Fibroblast of mammary gland (primary cell): ENCODE results near the gene FLCN.
"Not testable (repeated sequence)": the region's sequence is repeated elsewhere in the genome, so short reads cannot be mapped to it uniquely, and the experiment has no call there.

Experiments used
- DNase-seq: peaks from one replicate; pipeline ENCODE4 v3.0.0-alpha.2; 2010; ENCODE audit warnings: low read depth
- H3K4me3 ChIP-seq: 2 replicates; pipeline ENCODE4 v1.5.1; 2011; ENCODE audit warnings: low read depth, mild to moderate bottlenecking, low read length, moderate library complexity; ENCODE audit not compliant: control insufficient read depth
- TF ChIP-seq, protein P1 (sequence below): conservative IDR thresholded peaks from 2 replicates; pipeline ENCODE4 v1.5.1; 2011; ENCODE audit warnings: low read depth, low read length, inconsistent platforms; ENCODE audit not compliant: control insufficient read depth, insufficient read depth

Gene FLCN

DNA sequence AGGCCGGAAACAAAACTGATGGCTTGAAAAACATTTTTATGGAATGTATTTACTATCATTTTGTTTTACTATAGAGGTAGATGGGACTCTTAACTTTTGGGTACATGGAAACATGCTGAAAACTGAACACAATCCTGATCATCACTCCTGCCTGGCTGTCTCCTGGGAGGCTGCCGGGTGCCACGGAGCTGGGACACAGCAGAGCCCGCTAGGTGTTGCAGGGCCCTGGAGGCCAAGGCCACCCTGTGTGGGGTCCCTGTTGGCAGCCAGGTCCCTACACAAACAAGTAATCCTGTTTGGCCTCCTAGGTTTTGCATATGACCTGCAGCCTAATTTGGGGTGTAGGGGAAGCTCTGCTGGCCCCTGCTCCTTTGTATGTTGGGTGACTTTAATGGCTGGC is 48.4 kb downstream of the FLCN start:
- TF ChIP-seq, protein P1, sequence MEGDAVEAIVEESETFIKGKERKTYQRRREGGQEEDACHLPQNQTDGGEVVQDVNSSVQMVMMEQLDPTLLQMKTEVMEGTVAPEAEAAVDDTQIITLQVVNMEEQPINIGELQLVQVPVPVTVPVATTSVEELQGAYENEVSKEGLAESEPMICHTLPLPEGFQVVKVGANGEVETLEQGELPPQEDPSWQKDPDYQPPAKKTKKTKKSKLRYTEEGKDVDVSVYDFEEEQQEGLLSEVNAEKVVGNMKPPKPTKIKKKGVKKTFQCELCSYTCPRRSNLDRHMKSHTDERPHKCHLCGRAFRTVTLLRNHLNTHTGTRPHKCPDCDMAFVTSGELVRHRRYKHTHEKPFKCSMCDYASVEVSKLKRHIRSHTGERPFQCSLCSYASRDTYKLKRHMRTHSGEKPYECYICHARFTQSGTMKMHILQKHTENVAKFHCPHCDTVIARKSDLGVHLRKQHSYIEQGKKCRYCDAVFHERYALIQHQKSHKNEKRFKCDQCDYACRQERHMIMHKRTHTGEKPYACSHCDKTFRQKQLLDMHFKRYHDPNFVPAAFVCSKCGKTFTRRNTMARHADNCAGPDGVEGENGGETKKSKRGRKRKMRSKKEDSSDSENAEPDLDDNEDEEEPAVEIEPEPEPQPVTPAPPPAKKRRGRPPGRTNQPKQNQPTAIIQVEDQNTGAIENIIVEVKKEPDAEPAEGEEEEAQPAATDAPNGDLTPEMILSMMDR: no peak
- DNase-seq: no peak
- H3K4me3 ChIP-seq: no peak overlapping the region

DNA sequence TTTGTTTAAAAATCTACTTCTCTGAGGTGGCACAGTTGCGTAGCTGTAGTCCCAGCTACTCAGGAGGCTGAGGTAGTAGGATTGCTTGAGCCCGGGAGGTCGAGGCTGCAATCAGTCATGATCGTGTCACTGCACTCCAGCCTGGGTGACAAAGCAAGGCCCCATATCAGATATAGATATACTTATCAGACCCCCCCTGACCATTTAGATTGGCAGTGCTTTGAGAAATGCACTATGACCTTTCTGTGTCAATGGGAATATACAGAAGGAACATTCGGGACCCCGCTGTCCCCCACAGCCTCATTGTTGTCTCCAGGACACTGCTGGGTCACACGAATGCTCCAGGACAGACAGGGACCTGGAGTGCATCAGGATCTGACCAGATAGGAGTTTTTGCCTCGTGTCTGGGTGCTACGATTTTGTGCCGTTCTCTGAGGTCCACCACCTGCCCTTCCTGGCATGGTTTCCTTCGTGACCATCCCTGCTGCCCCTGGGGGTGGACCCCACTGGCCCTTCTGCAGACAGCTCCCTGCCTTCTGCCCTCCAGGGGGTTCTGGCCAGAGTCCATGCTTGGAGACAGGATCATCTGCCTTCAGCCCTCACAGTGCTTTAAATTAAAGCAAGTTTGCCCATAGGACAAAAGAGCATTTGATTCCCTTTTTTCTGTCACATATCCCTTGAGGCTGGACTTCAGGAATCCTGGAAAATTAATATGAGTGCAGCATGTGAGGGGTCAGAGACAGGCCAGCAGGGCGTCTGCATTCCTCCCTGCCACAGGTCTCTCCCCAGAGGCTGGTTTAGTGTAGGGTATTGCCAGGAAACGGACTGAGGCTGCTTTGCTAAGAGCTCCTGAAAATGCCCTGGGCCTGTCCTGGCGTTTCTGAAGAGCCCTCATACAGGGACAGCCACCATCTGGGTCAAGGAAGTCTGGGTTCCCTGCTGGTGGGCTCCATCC is 50.1 kb downstream of the FLCN start:
- TF ChIP-seq, protein P1: no peak
- DNase-seq: no peak
- no peak overlapping the region for H3K4me3 ChIP-seq

DNA sequence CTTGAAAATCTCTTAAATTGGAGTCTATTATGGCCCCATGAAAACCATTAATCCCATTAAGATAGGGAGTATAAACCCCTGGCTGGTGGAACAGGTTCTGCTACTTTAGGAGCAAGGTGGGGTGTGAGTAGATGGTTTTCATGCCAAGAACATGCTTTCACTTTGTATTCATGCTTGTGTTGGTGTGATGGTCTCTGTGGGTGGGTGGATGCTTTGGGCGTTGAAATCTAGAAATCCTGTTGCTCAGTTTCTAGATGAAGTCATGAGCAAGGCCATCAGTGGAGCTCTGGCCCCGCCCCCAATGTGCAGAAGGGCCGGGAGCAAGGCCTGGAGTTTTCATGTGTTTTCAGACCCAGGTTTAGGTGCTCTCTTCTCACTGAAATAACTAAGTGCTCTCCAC is 50.9 kb downstream of the FLCN start:
- no peak overlapping the region for H3K4me3 ChIP-seq
- TF ChIP-seq, protein P1: no peak
- DNase-seq: no peak

- not testable (repeated sequence) for H3K4me3 ChIP-seq, DNase-seq
Measured at GRCh38 chr17:17184985-17185757, 51.8 kb downstream of the FLCN start.

- TF ChIP-seq, protein P1: no peak
- H3K4me3 ChIP-seq: no peak overlapping the region
- DNase-seq: no peak
Measured at GRCh38 chr17:17183744-17184143, 53.2 kb downstream of the FLCN start.

DNA sequence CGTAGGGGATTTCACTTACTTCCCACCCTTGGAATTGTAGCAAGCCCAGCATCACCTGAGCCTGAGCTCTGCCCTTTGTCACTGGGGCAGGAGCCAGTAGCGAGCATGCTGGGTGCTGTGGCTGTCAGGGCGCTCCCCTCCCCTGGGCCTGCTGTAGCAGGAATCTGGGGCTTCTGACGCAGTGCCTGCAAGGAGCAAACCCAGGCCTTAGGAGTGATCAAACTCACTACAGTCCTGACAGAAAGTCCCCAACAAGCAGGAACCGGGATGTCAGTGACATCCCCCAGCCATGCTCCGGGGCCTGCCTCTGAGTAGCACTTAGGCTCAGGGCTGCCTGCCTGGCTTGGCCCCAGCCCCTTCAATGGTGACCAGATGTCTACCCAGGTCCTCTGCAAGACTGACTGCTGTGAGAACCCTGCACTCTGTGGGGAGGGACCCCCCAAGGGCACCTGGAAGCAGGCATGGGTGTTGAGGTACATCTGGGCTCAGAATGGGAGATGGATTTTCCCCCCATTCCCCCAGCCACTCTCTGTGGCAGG is 54.3 kb downstream of the FLCN start:
- TF ChIP-seq, protein P1: no peak
- no peak overlapping the region for H3K4me3 ChIP-seq
- DNase-seq: no peak
